ENCODE measurements around the gene ITPRID2.

- no peak for TF ChIP-seq CTCF (IDR thresholded peaks at IDR 0.05; ENCODE audit: low read depth, low read length)
- no peak for TF ChIP-seq MAX (IDR thresholded peaks at IDR 0.05; ENCODE audit: low read depth, low read length)
Observed at GRCh38 chr2:181890271-181890670, 1.3 kb upstream of the ITPRID2 start.
